Astrocyte of the spinal cord (primary cell): ENCODE measurements around the gene RNF113A.

ENCODE experiments used
- DNase-seq: peaks from one replicate; pipeline ENCODE4 v3.0.0; 2011; ENCODE audit warnings: low read depth, low spot score
- H3K4me3 ChIP-seq: 2 replicates; pipeline ENCODE4 v1.5.1; 2011; ENCODE audit warnings: low read depth, mild to moderate bottlenecking, low read length, moderate library complexity
- CTCF ChIP-seq: IDR thresholded peaks from 2 replicates; pipeline ENCODE4 v1.5.1; 2012; ENCODE audit warnings: low read depth, mild to moderate bottlenecking, low read length, inconsistent platforms
- in situ Hi-C: cut with HindIII; loops from 2 replicates; pipeline ENCODE4 v1.10.0; 2017; ENCODE audit warnings: low sequenced_read_pairs

RNF113A gene

GRCh38 chrX:119878740-119879139 is 7.2 kb upstream of the RNF113A start:
- DNase-seq = no peak
- in situ Hi-C loops = no loop called here
- H3K4me3 ChIP-seq = no peak overlapping the region
- no peak for TF ChIP-seq CTCF

GRCh38 chrX:119871245-119871598 is 311 bp downstream of the RNF113A start:
- peak; percentile 8 for DNase-seq
- peak overlapping the region; percentile 71 for H3K4me3 ChIP-seq
- in situ Hi-C loops = no loop called here
- no peak for TF ChIP-seq CTCF

GRCh38 chrX:119870626-119871131 is 854 bp downstream of the RNF113A start:
- TF ChIP-seq CTCF = no peak
- peak overlapping the region; percentile 71 for H3K4me3 ChIP-seq
- in situ Hi-C loops = no loop called here
- peak; percentile 17 for DNase-seq

- no peak for DNase-seq
- in situ Hi-C loops = no loop called here
- no peak for TF ChIP-seq CTCF
- peak overlapping the region; percentile 43 for H3K4me3 ChIP-seq
Measured at GRCh38 chrX:119853444-119853843, 18.1 kb downstream of the RNF113A start.

- TF ChIP-seq CTCF = no peak
- in situ Hi-C loops = no loop called here
- peak; percentile 99 for DNase-seq
- peak within 1 kb of the TSS; percentile 76 for H3K4me3 ChIP-seq
Measured at GRCh38 chrX:119852382-119853353, 18.9 kb downstream of the RNF113A start, which contains the start of gene UPF3B. TSS of gene UPF3B (minus strand) at chrX:119852963. CDS start at chrX:119852928, 35 bp downstream.

- in situ Hi-C loops = no loop called here
- no peak for TF ChIP-seq CTCF
- no peak for DNase-seq
- no peak overlapping the region for H3K4me3 ChIP-seq
Measured at GRCh38 chrX:119833905-119834304, 37.6 kb downstream of the RNF113A start.
